NCI-H2107 treated with DMSO at 0.1 percent for 48 hours (cell line): ENCODE results near the gene AZU1.
"Not testable (repeated sequence)": the region's sequence is repeated elsewhere in the genome, so short reads cannot be mapped to it uniquely, and the experiment has no call there.

Source experiments
- DNase-seq: peaks from one replicate; lab custom pipeline; 2025; ENCODE audit not compliant: unreplicated experiment; lab: John Stamatoyannopoulos, UW

Gene AZU1

DNA sequence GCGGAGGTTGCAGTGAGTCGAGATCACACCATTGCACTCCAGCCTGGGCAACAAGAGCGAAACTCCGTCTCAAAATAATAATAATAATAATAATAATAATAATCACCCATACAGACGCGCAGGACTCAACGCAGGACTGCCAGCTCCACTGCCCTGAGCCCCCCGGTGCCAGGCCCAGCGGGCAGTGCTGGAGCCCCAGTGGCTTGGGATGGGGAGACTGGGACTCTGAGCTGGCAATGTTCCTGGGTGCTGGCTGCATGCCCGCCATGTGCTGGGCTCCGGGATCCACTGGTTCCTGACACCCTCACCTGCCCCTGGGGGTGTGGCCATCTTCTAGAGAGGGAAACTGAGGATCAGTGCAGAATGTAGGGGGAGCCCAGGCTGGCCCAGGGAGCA lies 325 bp upstream of the AZU1 start:
- DNase-seq, result no peak

DNA sequence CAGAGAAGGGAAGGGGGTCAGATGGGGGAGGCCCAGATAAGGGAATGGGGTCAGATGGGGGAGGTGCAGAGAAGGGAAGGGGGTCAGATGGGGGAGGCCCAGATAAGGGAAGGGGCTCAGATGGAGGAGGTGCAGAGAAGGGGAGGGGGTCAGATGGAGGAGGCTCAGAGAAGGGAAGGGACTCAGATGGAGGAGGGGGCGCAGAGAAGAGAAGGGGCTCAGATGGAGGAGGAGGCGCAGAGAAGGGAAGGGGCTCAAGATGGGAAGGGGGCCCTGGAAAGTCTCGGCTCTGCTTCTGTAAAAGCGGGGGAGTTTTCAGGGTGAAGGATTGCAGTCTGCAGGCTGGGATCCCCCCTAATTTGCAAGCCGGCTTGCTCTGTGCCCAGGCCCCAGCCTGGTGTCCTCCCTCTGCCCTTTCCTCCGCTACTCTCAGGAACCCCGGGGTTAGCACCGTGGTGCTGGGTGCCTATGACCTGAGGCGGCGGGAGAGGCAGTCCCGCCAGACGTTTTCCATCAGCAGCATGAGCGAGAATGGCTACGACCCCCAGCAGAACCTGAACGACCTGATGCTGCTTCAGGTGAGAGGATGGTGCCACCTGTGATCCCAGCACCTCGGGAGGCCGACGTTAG lies 1.6 kb downstream of the AZU1 start:
- no peak for DNase-seq

DNA sequence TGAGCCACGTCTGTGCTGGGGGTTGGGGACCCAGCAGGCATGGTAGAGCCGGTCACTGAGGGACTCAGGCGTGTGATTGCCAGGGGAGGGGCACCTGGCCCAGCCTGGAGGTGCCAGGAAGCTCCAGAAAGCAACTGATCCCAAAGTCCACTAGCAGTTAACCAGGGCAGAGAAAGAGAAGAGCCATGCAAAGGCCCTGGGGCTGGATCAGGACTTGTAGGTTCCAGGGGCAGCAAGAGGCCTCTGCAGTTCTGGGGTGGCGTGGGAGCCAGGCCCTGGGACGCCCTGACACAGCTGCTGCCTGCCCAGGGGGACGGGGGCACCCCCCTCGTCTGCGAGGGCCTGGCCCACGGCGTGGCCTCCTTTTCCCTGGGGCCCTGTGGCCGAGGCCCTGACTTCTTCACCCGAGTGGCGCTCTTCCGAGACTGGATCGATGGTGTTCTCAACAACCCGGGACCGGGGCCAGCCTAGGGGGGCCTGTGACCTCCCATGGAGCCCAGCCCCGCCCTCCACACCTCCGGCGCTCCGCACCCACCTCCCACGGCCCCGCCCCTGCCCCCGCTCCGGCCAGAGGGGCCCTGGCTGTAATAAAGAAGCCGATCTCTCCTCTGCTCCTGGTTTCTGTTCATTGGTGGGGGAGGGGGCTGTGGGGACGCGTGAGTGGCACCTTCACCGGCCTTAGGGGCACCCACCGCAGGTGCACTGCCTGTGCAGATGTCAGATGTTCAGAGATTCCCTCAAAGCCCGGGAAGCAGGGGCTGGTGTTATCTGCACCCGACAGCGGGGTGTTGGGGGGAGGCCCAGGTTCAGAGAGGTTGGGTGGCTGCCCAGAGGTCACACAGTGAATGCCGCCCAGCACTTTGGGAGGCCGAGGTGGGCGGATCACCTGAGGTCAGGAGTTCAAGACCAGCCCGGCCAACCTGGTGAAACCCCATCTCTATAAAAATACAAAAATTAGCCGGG lies 4.1 kb downstream of the AZU1 start:
- DNase-seq, result no peak

DNA sequence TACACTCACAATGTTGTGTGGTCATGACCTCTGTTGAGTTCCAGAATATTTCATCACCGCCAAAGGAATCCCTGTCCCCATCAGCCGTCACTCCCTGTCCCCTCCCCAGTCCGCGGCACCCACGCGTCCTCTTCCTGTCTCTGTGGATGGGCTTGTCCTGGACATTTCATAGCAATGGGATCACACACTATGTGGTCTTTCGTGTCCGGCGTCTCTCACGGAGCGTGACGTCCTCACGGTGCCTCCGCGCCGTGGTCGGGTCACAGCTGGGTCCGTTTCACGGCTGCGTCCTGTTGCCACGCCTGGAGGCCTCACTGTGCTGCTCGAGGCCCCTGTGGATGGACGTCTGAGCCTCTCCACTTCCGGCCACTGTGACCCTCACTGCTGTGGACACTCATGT lies 6.6 kb downstream of the AZU1 start:
- DNase-seq, result no peak

DNA sequence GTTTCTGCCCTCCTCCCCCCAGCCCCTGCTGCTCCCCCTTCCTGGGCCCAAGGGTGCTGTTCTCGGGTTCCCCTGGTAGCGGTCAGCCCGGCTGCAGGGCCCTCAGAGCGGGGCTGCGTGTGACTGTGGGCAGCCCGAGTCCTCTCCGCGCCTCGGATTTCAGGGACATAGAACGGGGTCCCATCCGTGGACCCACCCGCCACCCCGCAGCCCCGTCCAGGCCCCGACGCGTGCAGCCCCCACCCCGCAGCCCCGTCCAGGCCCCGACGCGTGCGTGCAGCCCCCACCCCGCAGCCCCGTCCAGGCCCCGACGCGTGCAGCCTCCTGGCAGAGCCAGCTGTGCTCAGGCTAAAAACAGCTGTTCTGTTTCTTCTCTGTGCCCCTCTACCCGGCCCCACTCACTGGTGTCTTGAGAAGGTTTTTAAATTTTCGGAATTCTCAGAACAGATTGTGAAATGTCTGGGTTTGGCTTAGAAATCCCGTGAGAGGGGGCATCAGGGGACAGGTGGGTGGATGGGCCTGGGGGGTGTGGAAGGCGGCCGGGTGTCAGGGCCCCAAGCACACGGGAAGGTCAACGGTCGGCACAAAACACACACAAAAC lies 7.7 kb downstream of the AZU1 start:
- DNase-seq, result no peak

DNA sequence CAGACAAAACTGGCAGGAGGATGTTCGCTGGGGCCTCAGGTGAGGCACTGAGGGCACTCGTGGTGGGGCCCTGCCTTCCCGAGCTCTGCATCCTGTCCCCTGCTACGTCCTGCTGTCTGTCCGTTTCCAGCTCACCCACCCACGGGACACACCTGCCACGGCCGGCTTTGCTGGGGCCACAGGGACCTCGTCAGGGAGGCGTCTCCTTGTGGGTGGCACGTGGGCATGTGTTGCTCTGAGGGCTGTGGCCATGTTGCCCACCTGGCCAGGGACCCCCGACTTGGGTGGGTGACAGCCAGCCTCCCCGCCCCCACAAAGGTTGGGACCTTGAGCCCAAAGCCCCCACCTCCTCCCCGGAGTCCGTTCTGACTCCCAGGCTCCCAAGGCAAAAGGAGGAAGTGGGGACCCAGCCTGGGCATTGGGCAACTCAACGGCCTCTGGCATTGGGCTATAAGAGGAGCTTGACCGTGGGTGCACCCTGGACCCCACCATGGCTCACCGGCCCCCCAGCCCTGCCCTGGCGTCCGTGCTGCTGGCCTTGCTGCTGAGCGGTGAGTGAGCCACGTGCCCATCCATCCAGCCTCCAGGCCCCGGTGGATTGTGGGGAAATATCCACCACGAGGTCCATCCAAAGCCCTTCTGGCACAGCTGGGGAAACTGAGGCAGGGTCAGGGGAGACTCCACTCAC lies 13.0 kb downstream of the AZU1 start, which contains the start of gene PRTN3:
Gene PRTN3 (plus strand): TSS at position 481 of the 688 bp plus-strand sequence. CDS start 10 bp downstream, at position 491.
- no peak for DNase-seq

DNA sequence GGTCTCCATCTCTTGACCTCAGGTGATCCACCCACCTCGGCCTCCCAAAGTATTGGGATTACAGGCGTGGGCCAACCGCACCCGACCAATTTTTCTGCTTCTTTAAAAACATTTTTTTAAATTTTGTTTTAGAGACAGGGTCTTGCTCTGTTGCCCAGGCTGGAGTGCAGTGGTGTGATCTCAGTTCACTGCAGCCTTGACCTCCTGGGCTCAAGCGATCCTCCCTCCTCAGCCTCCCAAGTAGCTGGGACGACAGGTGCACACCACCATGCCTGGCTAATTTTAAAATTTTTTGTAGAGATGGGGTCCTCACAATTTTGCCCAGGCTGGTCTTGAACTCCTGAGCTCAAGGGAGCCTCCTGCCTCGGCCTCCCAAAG lies 15.2 kb downstream of the AZU1 start:
- not testable (repeated sequence) for DNase-seq

DNA sequence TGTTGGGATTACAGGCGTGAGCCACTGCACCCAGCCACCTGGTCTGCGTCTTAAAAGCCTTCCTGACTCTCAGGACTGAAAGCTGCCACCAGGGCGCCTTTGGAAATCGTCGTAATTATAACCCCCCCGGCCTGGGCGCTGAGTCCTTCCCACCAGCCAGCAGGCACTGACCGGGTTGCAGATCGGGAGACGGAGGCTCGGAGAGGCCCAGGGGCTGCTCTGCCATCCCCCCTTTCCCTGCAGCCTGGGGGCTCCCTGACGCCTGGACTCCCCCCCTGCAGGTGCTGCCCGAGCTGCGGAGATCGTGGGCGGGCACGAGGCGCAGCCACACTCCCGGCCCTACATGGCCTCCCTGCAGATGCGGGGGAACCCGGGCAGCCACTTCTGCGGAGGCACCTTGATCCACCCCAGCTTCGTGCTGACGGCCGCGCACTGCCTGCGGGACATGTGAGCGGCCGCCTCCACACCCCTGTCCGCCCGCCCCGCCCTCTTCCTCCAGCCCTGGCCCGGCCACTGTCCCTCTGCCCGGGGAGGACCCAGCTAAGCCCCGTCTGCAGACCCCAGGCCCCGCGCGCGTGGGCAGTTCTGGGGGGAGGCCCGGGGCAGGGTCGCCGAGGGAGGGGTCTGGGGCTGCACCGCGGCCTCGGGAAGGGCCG lies 15.7 kb downstream of the AZU1 start:
- no peak for DNase-seq

DNA sequence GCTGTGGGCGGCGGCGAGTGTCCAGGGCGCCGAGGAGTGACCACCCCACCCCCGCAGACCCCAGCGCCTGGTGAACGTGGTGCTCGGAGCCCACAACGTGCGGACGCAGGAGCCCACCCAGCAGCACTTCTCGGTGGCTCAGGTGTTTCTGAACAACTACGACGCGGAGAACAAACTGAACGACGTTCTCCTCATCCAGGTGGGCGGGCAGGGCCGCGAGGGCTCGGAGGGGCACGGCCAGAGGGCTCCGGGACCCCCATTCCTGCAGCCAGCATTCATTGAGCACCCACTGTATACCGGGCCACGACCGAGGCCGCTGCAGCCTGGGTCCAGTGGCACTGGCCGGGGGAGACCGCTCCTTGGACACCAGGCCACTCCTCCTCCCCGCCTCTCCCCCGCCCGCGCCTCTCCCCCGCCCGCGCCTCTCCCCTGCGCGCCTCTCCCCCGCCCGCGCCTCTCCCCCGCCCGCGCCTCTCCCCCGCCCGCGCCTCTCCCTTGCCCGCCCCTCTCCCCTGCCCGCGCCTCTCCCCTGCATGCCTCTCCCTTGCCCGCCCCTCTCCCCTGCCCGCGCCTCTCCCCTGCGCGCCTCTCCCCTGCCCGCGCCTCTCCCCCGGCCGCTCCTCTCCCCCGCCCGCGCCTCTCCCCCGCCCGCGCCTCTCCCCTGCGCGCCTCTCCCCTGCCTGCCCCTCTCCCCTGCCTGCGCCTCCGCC lies 16.4 kb downstream of the AZU1 start:
- DNase-seq, result no peak

DNA sequence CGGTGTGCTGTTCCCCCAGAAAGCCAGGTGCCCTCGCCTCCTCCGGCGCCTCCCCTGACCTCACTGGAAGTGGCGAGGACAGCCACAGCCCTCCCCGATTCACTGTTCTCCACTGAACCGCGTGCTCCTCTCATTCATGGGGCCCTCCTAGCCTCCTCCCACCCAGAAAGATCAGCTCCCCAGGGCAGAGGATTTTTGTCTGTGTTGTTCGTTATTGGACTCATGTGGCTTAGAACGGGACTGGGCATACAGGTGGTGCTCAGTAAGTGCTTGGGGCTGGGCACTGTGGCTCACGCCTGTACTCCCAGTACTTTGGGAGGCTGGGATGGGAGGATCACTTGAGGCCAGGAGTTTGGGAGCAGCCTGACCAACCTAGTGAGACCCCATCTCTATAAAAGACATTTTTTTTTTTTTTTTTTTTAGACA lies 16.9 kb downstream of the AZU1 start:
- DNase-seq, result no peak

DNA sequence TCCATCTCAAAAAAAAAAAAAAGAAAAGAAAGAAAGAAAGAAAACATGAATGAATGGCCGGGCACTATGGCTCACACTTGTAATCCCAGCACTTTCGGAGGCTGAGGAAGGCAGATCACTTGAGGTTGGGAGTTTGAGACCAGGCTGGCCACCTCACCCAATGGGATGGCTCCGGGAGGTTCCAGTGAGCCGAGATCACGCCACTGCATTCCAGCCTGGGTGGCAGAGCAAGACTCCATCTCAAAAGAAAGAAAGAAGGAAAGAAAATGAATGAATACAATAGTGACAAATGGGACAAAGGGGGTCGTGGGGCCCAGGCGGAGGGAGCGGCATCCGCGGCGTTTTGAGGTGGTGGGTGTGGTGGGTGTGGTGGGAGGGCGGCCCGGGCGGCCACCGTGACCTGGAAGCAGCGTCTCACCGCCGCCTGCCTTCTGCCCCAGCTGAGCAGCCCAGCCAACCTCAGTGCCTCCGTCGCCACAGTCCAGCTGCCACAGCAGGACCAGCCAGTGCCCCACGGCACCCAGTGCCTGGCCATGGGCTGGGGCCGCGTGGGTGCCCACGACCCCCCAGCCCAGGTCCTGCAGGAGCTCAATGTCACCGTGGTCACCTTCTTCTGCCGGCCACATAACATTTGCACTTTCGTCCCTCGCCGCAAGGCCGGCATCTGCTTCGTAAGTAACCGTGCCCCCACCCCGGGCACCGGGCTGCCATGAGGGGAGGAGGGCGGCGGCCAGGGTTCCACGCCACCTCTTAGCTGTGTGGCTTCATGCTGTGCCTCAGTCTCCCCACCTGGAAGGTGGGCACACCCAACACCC lies 18.3 kb downstream of the AZU1 start:
- no peak for DNase-seq

DNA sequence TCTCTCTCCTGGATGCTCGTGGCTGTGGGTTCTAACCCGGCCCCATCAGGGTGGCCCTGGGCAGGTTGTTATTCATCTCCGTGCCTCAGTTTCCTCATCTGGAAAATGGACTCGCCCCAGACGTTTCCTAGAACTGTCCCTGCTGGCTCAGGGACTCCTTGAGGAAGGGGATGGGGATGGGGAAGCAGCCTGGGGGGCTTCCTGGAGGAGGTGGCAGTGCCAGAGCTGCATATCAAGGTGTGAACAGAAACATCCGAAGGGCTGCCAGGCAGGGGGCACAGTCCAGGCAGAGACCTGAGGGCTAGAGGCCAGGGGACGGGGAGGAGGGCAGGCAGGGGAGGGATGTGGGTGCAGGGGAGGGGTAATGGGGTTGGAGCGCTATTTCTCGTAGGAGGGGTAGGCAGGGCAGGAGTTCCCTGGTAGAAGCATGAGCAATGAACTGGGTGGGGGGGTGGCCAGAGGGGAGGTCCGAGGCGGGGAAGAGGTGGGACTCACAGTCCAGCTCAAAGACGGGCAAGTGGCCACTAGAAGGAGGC lies 20.8 kb downstream of the AZU1 start:
- DNase-seq, result no peak

DNA sequence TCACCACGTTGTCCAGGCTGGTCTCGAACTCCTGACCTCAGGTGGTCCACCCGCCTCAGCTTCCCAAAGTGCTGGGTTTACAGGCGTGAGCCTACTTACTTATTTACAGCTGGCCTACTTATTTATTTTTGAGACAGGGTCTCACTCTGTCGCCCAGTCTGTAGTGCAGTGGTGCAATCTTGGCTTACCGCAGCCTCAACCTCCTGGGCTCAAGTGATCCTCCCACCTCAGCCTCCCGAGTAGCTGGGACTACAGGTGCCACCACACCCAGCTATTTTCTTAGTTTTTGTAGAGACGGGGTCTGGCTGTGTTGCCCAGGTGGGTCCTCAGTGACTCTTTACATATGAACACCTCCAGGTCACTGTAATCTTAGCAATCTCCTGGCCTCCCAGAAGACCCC lies 21.6 kb downstream of the AZU1 start:
- DNase-seq, result not testable (repeated sequence)

DNA sequence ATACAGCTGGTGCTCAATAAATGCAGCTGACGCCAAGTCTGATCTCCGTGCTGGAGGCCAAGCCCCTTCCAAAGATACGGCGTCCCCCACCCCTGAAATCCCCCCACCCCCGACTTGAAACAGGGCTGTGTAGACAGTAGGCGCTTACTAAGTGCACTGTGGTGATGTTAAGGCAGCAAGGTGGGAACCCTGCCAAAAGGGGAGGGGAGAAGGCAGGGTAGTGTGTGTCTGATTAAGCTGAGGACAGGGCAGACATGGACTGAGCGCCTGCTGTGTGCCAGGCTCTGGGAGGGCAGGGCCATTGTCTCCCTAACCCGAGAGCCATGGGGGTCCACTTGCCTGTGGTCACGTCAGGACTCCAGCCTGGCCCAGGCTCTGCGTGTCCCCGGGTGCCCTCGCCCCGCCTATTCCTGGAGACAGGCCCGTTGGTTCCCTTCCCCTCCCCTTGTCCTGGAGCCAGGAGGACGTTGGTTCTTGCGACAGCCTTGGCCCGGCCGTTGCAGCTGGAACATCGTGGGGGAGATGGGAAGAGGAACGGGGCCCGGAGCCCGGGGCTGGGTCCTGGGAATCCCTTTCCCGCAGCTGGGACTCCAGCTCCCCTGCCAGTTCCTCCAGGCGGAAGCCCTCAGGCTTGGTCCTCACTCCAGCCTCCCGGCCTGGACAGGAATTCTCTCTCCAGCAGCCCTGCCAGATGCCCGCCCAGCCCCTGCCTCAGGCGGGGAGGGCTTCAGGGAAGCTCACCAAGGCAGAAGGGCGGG lies 22.8 kb downstream of the AZU1 start:
- no peak for DNase-seq

DNA sequence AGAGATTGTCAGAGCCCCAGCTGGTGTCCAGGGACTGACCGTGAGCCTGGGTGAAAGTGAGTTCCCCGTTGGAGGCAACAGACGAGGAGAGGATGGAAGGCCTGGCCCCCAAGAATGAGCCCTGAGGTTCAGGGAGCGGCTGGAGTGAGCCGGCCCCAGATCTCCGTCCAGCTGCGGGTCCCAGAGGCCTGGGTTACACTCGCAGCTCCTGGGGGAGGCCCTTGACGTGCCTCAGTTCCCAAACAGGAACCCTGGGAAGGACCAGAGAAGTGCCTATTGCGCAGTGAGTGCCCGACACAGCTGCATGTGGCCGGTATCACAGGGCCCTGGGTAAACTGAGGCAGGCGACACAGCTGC lies 23.3 kb downstream of the AZU1 start:
- no peak for DNase-seq

DNA sequence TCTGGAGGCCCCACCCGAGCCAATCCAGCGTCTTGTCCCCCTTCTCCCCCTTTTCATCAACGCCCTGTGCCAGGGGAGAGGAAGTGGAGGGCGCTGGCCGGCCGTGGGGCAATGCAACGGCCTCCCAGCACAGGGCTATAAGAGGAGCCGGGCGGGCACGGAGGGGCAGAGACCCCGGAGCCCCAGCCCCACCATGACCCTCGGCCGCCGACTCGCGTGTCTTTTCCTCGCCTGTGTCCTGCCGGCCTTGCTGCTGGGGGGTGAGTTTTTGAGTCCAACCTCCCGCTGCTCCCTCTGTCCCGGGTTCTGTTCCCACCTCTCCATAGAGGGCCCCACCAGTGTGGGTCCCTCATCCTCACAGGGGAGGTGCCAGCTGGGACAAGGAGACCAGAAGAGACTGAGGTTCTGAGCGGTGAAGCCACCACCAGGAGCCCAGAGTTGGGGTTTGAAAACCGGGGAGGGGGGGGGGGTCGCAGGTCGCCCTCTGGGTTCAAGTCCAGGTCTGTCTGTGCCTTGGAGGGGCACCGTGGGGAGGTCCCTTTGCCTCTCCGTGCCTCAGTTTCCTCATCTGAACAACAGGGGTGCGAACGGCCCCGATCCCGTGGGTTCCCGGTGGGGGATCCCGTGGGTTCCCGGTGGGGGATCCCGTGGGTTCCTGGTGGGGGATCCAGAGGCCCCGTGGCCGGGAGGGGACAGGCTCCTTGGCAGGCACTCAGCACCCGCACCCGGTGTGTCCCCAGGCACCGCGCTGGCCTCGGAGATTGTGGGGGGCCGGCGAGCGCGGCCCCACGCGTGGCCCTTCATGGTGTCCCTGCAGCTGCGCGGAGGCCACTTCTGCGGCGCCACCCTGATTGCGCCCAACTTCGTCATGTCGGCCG lies 24.7 kb downstream of the AZU1 start, which contains the start of gene ELANE:
Gene ELANE (plus strand): TSS at position 168 of the 878 bp plus-strand sequence. CDS start 26 bp downstream, at position 194.
- no peak for DNase-seq

DNA sequence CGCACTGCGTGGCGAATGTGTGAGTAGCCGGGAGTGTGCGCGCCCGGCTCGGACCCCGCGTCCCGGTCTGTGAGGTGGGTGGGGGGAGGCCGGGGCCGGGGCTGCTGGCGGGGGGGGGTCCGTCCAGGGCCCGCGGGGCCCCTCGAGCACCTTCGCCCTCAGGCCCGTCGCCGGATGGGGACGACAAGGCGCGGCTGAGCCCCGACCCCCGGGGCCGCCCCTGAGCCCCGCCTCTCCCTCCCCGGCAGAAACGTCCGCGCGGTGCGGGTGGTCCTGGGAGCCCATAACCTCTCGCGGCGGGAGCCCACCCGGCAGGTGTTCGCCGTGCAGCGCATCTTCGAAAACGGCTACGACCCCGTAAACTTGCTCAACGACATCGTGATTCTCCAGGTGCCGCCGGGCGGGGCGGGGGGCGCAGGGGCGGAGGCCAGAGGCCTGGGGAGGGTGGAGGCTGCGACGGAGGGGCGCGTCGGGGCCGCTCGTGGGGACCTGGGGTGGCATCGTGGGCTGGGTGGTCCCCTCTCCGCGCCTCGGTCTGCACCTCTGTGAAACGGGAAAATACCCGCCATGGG lies 25.5 kb downstream of the AZU1 start:
- DNase-seq, result no peak
